Heart left ventricle (tissue), 16 donors: ENCODE results near the gene MSLN. TPM values are rescaled to one million over a fixed set of nuclear protein-coding genes. Genes with fewer than 3 reads are reported as not detected.

Source experiments
- ATAC-seq, 4 donors: fragments of 200-7000 bp; cut with Tn5 transposase; one replicate each; pipeline ENCODE4 v1.9.1; 2020 to 2022; ENCODE audit warnings: moderate library complexity in 4 of 4, mild to moderate bottlenecking in 3 of 4, moderate number of reproducible peaks in 1 of 4
- DNase-seq, 5 donors: peaks; one replicate each; pipeline ENCODE4 v3.0.0-alpha.2; 2020
- H3K27ac ChIP-seq, 12 donors: fragments of 200-600 bp; sonication (generic) in 4 of 12; one replicate each; pipeline versions ENCODE4 v1.5.0 to v1.8.0; 2016 to 2022; ENCODE audit warnings: mild to moderate bottlenecking in 2 of 12
- H3K27me3 ChIP-seq, 9 donors: fragments of 200-600 bp; sonication (generic) in 2 of 9; one replicate each; pipeline versions ENCODE4 v1.5.1 to v1.8.0; 2016 to 2022; ENCODE audit warnings: mild to moderate bottlenecking in 3 of 9
- H3K36me3 ChIP-seq, 9 donors: fragments of 200-600 bp; sonication (generic) in 2 of 9; one replicate each; pipeline versions ENCODE4 v1.5.0 to v1.8.0; 2018 to 2022; ENCODE audit warnings: mild to moderate bottlenecking in 2 of 9
- H3K4me1 ChIP-seq, 12 donors: fragments of 200-600 bp; sonication (generic) in 4 of 12; one replicate each; pipeline versions ENCODE4 v1.5.0 to v1.8.0; 2016 to 2022; ENCODE audit warnings: mild to moderate bottlenecking in 3 of 12
- H3K4me3 ChIP-seq, 12 donors: fragments of 200-600 bp; sonication (generic) in 4 of 12; one replicate each; pipeline versions ENCODE4 v1.5.0 to v1.8.0; 2017 to 2022; ENCODE audit warnings: mild to moderate bottlenecking in 9 of 12, moderate library complexity in 4 of 12
- H3K9me3 ChIP-seq, 12 donors: fragments of 200-600 bp; sonication (generic) in 4 of 12; one replicate each; pipeline versions ENCODE4 v1.5.0 to v1.8.0; 2016 to 2022; ENCODE audit warnings: mild to moderate bottlenecking in 1 of 12
- POLR2A ChIP-seq, 2 donors: fragments of 450-650 bp; IDR thresholded peaks; one replicate each; pipeline ENCODE4 v1.6.1; 2017; ENCODE audit warnings: antibody characterized with exemption in 2 of 2, mild to moderate bottlenecking in 2 of 2, moderate library complexity in 2 of 2
- WGBS, 4 donors: extraction: QIAGEN DNeasy Blood & Tissue Kit in 2 of 4; methylation state at CpG; one replicate each; pipeline versions ENCODE4 v1.1.5 to v1.1.7; 2013 to 2018; 5-methylcytosine and 5-hydroxymethylcytosine counted together
- intact Hi-C, 10 donors: fragments of 100-400 bp; cut with DNase I; formaldehyde crosslinking; loops; one replicate each; pipeline versions ENCODE4 v1.11.1 to v1.14.2; 2022
- polyA plus RNA-seq, 2 donors: library from polyadenylated mRNA; stranded (reverse); fragments of 200-250 nt; gene quantifications; one replicate each; pipeline ENCODE4 v1.2.3, GENCODE V29; 2013
- total RNA-seq, 9 donors: library from RNA; depleted of rRNA in 2 of 9; stranded (reverse); fragments of >200 nt in 2 of 9; fragmentation: NEBNext Ultra II Directional in 3 of 9; extraction: Animal tissue kit (Norgen Biotek cat#: 25700) in 3 of 9; gene quantifications; one replicate each; pipeline versions ENCODE4 v1.1.0 to v1.2.4, GENCODE V29; 2016 to 2023
- TF ChIP-seq, protein P1 (sequence below), 12 donors: fragments of 200-600 bp; sonication (generic) in 4 of 12; IDR thresholded peaks; one replicate each; pipeline versions ENCODE4 v1.5.0 to v1.8.0; 2018 to 2022; ENCODE audit warnings: antibody characterized with exemption in 12 of 12, mild to moderate bottlenecking in 5 of 12
- donor health status: ischemic (EF 13 %, LVEDD 7.1; RV severe dilation, severe dysfunction).
- donor health status: healthy with polysubstance abuse.
- donor health status: DM: no; HTN: yes; CAD: no.
- donor health status: DM: no; HTN: no; CAD: no.
- donor health status: ischemic (EF 25% LVEDD 6.9; RV normal size, moderate dysfunction).
- donor health status: ischemic (EF 25% LVEDD 5.7; RV mildly dilated, moderate dysfunction).
- donor health status: healthy.
- donor health status: DM: yes; HTN: yes; CAD: no.
- donor health status: ischemic (EF 35%, LVEDD 5.7; RV mildly dilated, moderate dysfunction).
- donor health status: nonischemic (EF 11% LVEDD 7.7; RV severe dilation, severe dysfunction).
- donor health status: DM: yes; HTN: yes; CAD: no.
- donor health status: PGD.
- donor health status: ischemic (EF 29% LVEDD 5.4; RV normal size, mild dysfunction).
- donor health status: nonischemic (EF 23%, LVEDD 6.1; RV moderate dilation, normal function).

MSLN gene
- total and polyA plus RNA-seq, 11 donors: 0.48 to 82.2 (median 0.50) TPM; not detected in 8

- Histone ChIP-seq H3K9me3 (no peaks in the 10 kb centered on the region), H3K4me1 (peaks cover 4 to 61% (median 42%) of the 10 kb centered on the region in 12 donors)
- intact Hi-C loops: loop anchor here in 1 of 10 donors (5.0 kb wide), 1 partner anchor 340 kb away; no protein-coding TSS in a partner anchor
Observed at GRCh38 chr16:717450-718245, 42.9 kb upstream of the MSLN start.

GRCh38 chr16:718389-718788, 42.1 kb upstream of the MSLN start:
- Histone ChIP-seq H3K27me3 (peaks cover 0 to 18% (median 0%) of the 10 kb centered on the region in 9 donors), H3K27ac (no peak overlapping the region), H3K4me3 (no peak overlapping the region), H3K9me3 (no peaks in the 10 kb centered on the region), H3K36me3 (peaks cover 0 to 6% (median 0%) of the 10 kb centered on the region in 9 donors), H3K4me1 (peaks cover 4 to 61% (median 42%) of the 10 kb centered on the region in 12 donors)
- intact Hi-C loops: loop anchor here in 1 of 10 donors (5.0 kb wide), 1 partner anchor 339 kb away; no protein-coding TSS in a partner anchor
- DNase-seq (no peak), ATAC-seq (no peak)
- WGBS, 4 donors: 95 to 97% (median 96%) methylated on average over 3 to 9 of the region's 9 CpGs
- TF ChIP-seq, protein P1, sequence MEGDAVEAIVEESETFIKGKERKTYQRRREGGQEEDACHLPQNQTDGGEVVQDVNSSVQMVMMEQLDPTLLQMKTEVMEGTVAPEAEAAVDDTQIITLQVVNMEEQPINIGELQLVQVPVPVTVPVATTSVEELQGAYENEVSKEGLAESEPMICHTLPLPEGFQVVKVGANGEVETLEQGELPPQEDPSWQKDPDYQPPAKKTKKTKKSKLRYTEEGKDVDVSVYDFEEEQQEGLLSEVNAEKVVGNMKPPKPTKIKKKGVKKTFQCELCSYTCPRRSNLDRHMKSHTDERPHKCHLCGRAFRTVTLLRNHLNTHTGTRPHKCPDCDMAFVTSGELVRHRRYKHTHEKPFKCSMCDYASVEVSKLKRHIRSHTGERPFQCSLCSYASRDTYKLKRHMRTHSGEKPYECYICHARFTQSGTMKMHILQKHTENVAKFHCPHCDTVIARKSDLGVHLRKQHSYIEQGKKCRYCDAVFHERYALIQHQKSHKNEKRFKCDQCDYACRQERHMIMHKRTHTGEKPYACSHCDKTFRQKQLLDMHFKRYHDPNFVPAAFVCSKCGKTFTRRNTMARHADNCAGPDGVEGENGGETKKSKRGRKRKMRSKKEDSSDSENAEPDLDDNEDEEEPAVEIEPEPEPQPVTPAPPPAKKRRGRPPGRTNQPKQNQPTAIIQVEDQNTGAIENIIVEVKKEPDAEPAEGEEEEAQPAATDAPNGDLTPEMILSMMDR (IDR thresholded peaks at IDR 0.05): no peak
- TF ChIP-seq POLR2A (IDR thresholded peaks at IDR 0.05): no peak

More at GRCh38 chr16:717450-718245, 42.9 kb upstream of the MSLN start:
- TF ChIP-seq, protein P1 (IDR thresholded peaks at IDR 0.05): no peak
- TF ChIP-seq POLR2A (IDR thresholded peaks at IDR 0.05): no peak
- 75 to 86% (median 81%) methylated on average over 12 to 32 of the region's 32 CpGs for WGBS, 4 donors
- ATAC-seq (no peak), DNase-seq (no peak)
- peaks cover 0 to 18% (median 0%) of the 10 kb centered on the region in 9 donors for H3K27me3 ChIP-seq
- no peak overlapping the region for H3K4me3 ChIP-seq
- no peak overlapping the region for H3K27ac ChIP-seq
- H3K36me3 ChIP-seq: peaks cover 0 to 4% (median 0%) of the 10 kb centered on the region in 9 donors

DNA sequence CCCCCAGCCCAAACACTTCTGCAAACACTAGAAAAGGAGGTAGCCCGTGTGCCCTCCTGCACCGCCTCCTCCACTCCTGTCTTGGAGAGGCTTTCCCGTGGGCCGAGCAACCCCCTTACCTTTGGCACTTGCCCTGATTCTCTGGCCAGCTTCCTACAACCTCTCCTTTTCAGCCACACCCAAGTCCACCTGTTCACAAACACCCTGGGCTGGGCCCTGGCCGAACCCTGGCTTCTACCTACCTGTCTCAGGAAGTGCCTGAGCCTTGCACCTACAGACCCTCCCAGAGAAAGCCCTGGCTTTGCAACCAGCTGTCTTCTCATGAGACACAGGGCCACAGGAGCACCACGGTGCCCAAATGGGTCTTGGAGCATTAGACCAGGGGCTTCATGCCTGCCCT, 41.6 kb upstream of the MSLN start:
- DNase-seq (no peak), ATAC-seq (no peak)
- Histone ChIP-seq H3K4me3 (peak overlapping the region in 1 of 12 donors; percentile 24), H3K27ac (no peak overlapping the region), H3K4me1 (peaks cover 4 to 60% (median 42%) of the 10 kb centered on the region in 12 donors), H3K36me3 (peaks cover 0 to 6% (median 0%) of the 10 kb centered on the region in 9 donors), H3K27me3 (peaks cover 0 to 18% (median 0%) of the 10 kb centered on the region in 9 donors), H3K9me3 (no peaks in the 10 kb centered on the region)
- WGBS, 4 donors: 85 to 91% (median 89%) methylated on average over 5 to 6 of the region's 6 CpGs
- TF ChIP-seq POLR2A (IDR thresholded peaks at IDR 0.05): no peak
- TF ChIP-seq, protein P1 (IDR thresholded peaks at IDR 0.05): no peak
- intact Hi-C loops: loop anchor here in 1 of 10 donors (5.0 kb wide), 1 partner anchor 338 kb away; no protein-coding TSS in a partner anchor
